ENCODE results near the gene IFNAR2. TPM values are rescaled to one million over a fixed set of nuclear protein-coding genes. Genes with fewer than 3 reads are reported as not detected.

Gene IFNAR2
- 10 to 100 TPM; 12.2 to 12.9 TPM for total RNA-seq

DNA sequence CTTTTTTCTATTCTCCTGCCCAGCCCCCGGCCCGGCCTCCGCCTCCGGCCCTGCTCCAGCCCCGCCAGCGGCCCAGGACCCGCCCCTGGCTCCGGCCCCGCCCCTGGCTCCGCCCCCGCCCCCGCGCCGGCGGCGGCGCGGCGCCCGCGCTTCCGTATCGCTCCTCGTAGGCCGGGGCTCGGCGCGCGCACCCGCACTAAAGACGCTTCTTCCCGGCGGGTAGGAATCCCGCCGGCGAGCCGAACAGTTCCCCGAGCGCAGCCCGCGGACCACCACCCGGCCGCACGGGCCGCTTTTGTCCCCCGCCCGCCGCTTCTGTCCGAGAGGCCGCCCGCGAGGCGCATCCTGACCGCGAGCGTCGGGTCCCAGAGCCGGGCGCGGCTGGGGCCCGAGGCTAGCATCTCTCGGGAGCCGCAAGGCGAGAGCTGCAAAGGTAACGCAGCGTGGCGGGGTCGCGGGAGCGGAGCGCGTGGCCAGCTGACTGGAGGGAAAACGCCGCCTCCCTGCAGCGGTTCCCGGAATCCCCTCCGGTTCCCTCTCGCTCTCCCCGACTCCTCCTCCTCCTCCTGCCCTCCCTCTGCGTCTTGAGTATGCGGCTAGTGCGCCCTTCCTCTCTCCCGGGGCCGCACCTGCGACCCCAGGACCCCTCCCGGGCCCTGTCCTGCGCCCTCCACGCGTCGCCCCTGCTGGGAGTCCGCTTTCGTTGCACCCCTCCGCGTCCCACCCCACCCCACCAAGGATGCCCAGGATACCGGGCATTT is at the start of gene IFNAR2:
Gene IFNAR2, plus strand, starts transcription at position 155 of the 761 bp plus-strand sequence. CDS start 11,985 bp downstream, outside the sequence.
- H3K27me3 ChIP-seq, result no peaks in the 10 kb centered on the region
- peak within 1 kb of the TSS; percentile 54 to 69 for H3K4me3 ChIP-seq
- no peaks in the 10 kb centered on the region for H3K36me3 ChIP-seq (replicated peaks in 1 of 2; ENCODE audit: insufficient read depth in 1 of 2, low read depth in 2 of 2)
- 1% methylated on average over 26 to 79 of the region's 95 CpGs for WGBS, 2 donors
- intact Hi-C loops (cut with DNase I), result no loop called here
- DNase-seq (peak; percentile 68 to 80 (median 73)), ATAC-seq (peak; percentile 93)
- H3K9me3 ChIP-seq, result no peaks in the 10 kb centered on the region
- H3K27ac ChIP-seq, result peak within 1 kb of the TSS; percentile 69 to 96 (median 86)
- H3K4me1 ChIP-seq, result peaks cover 23% of the 10 kb centered on the region
- TF ChIP-seq, protein P1, sequence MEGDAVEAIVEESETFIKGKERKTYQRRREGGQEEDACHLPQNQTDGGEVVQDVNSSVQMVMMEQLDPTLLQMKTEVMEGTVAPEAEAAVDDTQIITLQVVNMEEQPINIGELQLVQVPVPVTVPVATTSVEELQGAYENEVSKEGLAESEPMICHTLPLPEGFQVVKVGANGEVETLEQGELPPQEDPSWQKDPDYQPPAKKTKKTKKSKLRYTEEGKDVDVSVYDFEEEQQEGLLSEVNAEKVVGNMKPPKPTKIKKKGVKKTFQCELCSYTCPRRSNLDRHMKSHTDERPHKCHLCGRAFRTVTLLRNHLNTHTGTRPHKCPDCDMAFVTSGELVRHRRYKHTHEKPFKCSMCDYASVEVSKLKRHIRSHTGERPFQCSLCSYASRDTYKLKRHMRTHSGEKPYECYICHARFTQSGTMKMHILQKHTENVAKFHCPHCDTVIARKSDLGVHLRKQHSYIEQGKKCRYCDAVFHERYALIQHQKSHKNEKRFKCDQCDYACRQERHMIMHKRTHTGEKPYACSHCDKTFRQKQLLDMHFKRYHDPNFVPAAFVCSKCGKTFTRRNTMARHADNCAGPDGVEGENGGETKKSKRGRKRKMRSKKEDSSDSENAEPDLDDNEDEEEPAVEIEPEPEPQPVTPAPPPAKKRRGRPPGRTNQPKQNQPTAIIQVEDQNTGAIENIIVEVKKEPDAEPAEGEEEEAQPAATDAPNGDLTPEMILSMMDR (IDR thresholded peaks at IDR 0.05), result peak in 1 of 7 experiments; percentile 5
- peak; percentile 58 to 71 (median 63) for TF ChIP-seq POLR2A (IDR thresholded peaks at IDR 0.05)

DNA sequence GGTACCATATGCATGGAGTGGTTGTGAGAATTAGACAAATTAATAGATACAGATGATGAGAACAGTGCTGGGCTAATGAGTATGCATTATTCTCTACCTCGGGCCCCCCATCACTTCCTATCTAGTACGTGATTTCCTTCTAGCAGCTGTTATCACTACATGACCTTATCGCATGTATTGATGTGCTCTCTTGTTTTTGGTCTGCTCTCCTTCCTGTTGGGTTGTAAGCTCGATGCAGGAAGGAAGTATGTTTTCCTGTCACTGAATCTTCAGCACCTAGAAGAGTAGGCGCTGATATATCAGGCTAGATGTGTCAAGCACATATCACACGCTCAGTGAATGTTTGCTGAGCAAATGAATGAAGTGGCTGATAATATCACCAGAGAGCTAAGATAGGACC is 43.9 kb upstream of the IFNAR2 start:
- WGBS, 2 donors, result 51 to 74% methylated on average over 6 of the region's 6 CpGs
- Histone ChIP-seq H3K4me1 (no peaks in the 10 kb centered on the region), H3K27me3 (no peaks in the 10 kb centered on the region), H3K27ac (no peak overlapping the region), H3K4me3 (no peak overlapping the region), H3K36me3 (replicated peaks in 1 of 2; ENCODE audit: insufficient read depth in 1 of 2, low read depth in 2 of 2) (no peaks in the 10 kb centered on the region), H3K9me3 (no peaks in the 10 kb centered on the region)
- TF ChIP-seq, protein P1 (IDR thresholded peaks at IDR 0.05), result no peak
- TF ChIP-seq POLR2A (IDR thresholded peaks at IDR 0.05), result no peak
- ATAC-seq (no peak), DNase-seq (no peak)
- intact Hi-C loops (cut with DNase I), result loop anchor here (10.0 kb wide), 1 partner anchor 251 kb away; no protein-coding TSS in a partner anchor

DNA sequence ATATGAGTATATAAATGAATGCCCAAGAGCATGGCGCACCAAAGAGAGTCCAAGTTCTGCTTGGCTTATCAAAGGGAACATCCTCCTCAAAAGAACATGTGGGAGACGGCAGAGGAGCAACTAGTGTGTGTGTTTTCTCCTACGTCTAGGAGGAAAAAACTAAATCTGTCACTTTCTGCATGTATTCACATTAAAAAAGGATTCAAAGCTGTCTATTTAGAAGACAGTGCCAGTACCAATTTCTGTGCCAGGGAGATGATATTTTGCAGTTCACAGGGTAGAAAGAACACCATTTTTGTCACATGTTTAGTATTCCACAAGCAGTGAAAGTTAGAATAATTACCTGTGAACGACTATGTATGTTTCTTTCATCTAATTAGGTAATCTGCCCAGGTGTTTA is 42.5 kb upstream of the IFNAR2 start:
- TF ChIP-seq, protein P1 (IDR thresholded peaks at IDR 0.05), result no peak
- TF ChIP-seq POLR2A (IDR thresholded peaks at IDR 0.05), result no peak
- DNase-seq, result no peak
- H3K36me3 ChIP-seq (replicated peaks in 1 of 2; ENCODE audit: insufficient read depth in 1 of 2, low read depth in 2 of 2), result no peaks in the 10 kb centered on the region
- H3K4me3 ChIP-seq, result no peak overlapping the region
- ATAC-seq, result no peak
- intact Hi-C loops (cut with DNase I), result loop anchor here (10.0 kb wide), 1 partner anchor 252 kb away; no protein-coding TSS in a partner anchor
- H3K27me3 ChIP-seq, result no peaks in the 10 kb centered on the region
- H3K4me1 ChIP-seq, result no peaks in the 10 kb centered on the region
- no peaks in the 10 kb centered on the region for H3K9me3 ChIP-seq
- H3K27ac ChIP-seq, result no peak overlapping the region
- WGBS, 2 donors, result 67 to 72% methylated on average over 4 of the region's 4 CpGs

DNA sequence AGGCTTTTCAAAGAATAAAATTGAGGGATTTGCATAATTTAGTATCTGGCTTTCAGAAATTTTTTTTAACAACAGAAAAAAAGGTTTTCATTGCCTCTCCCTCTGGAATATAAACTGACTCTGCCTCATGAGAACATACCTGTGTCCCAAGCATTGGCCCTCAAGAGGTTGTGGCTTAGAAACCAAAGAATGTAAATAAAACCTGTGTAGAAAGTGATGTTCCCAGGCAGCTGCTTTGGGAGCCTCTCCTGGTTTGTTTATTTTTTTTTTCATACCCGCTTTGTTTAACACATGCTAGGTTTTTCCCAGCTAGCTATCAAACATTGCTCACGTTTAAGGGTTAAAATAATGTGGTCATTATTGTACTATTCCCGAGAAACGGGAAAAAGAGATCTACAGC is 40.5 kb upstream of the IFNAR2 start:
- Histone ChIP-seq H3K9me3 (no peaks in the 10 kb centered on the region), H3K27me3 (no peaks in the 10 kb centered on the region), H3K27ac (no peak overlapping the region), H3K4me1 (no peaks in the 10 kb centered on the region), H3K4me3 (no peak overlapping the region), H3K36me3 (replicated peaks in 1 of 2; ENCODE audit: insufficient read depth in 1 of 2, low read depth in 2 of 2) (no peaks in the 10 kb centered on the region)
- DNase-seq (no peak), ATAC-seq (no peak)
- intact Hi-C loops (cut with DNase I), result loop anchor here (10.0 kb wide), 1 partner anchor 254 kb away; no protein-coding TSS in a partner anchor
- no peak for TF ChIP-seq POLR2A (IDR thresholded peaks at IDR 0.05)
- TF ChIP-seq, protein P1 (IDR thresholded peaks at IDR 0.05), result no peak
- 19% methylated on average over 4 of the region's 4 CpGs for WGBS, 2 donors
